Upper lobe of right lung (tissue), 1 donor: ENCODE results near the gene PLPP7. TPM values are rescaled to one million over a fixed set of nuclear protein-coding genes. Genes with fewer than 3 reads are reported as not detected.

Source experiments
- ATAC-seq: fragments of 200-7000 bp; cut with Tn5 transposase; one replicate; pipeline ENCODE4 v1.9.1; 2020; ENCODE audit warnings: mild to moderate bottlenecking, moderate library complexity
- DNase-seq: peaks from one replicate; pipeline ENCODE4 v3.0.0-alpha.2; 2020
- H3K27ac ChIP-seq: fragments of 200-600 bp; one replicate; pipeline ENCODE4 v1.8.0; 2022
- H3K27me3 ChIP-seq: fragments of 200-600 bp; one replicate; pipeline ENCODE4 v1.8.0; 2022; ENCODE audit warnings: mild to moderate bottlenecking
- H3K36me3 ChIP-seq: fragments of 200-600 bp; one replicate; pipeline ENCODE4 v1.8.0; 2022
- H3K4me1 ChIP-seq: fragments of 200-600 bp; one replicate; pipeline ENCODE4 v1.8.0; 2022
- H3K4me3 ChIP-seq: fragments of 200-600 bp; one replicate; pipeline ENCODE4 v1.8.0; 2022; ENCODE audit warnings: mild to moderate bottlenecking
- H3K9me3 ChIP-seq: fragments of 200-600 bp; one replicate; pipeline ENCODE4 v1.8.0; 2022
- CTCF ChIP-seq: fragments of 200-600 bp; IDR thresholded peaks from one replicate; pipeline ENCODE4 v1.8.0; 2022; ENCODE audit warnings: antibody characterized with exemption
- intact Hi-C: fragments of 100-400 bp; cut with DNase I; formaldehyde crosslinking; loops from one replicate; pipeline ENCODE4 v1.11.0; 2022
- total RNA-seq: library from RNA; stranded (reverse); fragmentation: NEBNext Ultra II Directional; extraction: Animal tissue kit (Norgen Biotek cat#: 25700); gene quantifications from one replicate; pipeline ENCODE4 v1.2.1, GENCODE V29; 2021
- donor health status: DM: no; HTN: yes; CAD: no; lungs with severe emphysema.

The PLPP7 gene
- total RNA-seq, 1 donor from 2014 or later, result 1.5 TPM

GRCh38 chr9:131297903-131298302 lies 8.4 kb downstream of the PLPP7 start:
- intact Hi-C loops, result no loop called here
- H3K4me3 ChIP-seq, result no peak overlapping the region
- DNase-seq (no peak), ATAC-seq (no peak)
- H3K27me3 ChIP-seq, result no peaks in the 10 kb centered on the region
- TF ChIP-seq CTCF, result no peak
- no peaks in the 10 kb centered on the region for H3K36me3 ChIP-seq
- no peak overlapping the region for H3K27ac ChIP-seq
- H3K9me3 ChIP-seq, result no peaks in the 10 kb centered on the region
- H3K4me1 ChIP-seq, result no peaks in the 10 kb centered on the region

- DNase-seq (no peak), ATAC-seq (no peak)
- intact Hi-C loops, result no loop called here
- no peak overlapping the region for H3K27ac ChIP-seq
- H3K36me3 ChIP-seq, result no peaks in the 10 kb centered on the region
- no peaks in the 10 kb centered on the region for H3K4me1 ChIP-seq
- no peak overlapping the region for H3K4me3 ChIP-seq
- H3K9me3 ChIP-seq, result no peaks in the 10 kb centered on the region
- TF ChIP-seq CTCF, result no peak
- H3K27me3 ChIP-seq, result no peaks in the 10 kb centered on the region
Observed at GRCh38 chr9:131298341-131298740, 8.8 kb downstream of the PLPP7 start.

GRCh38 chr9:131298816-131299215 lies 9.3 kb downstream of the PLPP7 start:
- Histone ChIP-seq H3K27me3 (no peaks in the 10 kb centered on the region), H3K9me3 (no peaks in the 10 kb centered on the region), H3K4me3 (no peak overlapping the region), H3K4me1 (no peaks in the 10 kb centered on the region), H3K27ac (no peak overlapping the region), H3K36me3 (no peaks in the 10 kb centered on the region)
- no peak for DNase-seq
- intact Hi-C loops, result no loop called here
- no peak for ATAC-seq
- no peak for TF ChIP-seq CTCF

GRCh38 chr9:131299346-131299960 lies 9.9 kb downstream of the PLPP7 start:
- no peaks in the 10 kb centered on the region for H3K36me3 ChIP-seq
- H3K4me3 ChIP-seq, result no peak overlapping the region
- no peak for ATAC-seq
- DNase-seq, result no peak
- no peaks in the 10 kb centered on the region for H3K4me1 ChIP-seq
- no peaks in the 10 kb centered on the region for H3K9me3 ChIP-seq
- intact Hi-C loops, result no loop called here
- H3K27ac ChIP-seq, result no peak overlapping the region
- no peaks in the 10 kb centered on the region for H3K27me3 ChIP-seq
- TF ChIP-seq CTCF, result no peak

- H3K27me3 ChIP-seq, result no peaks in the 10 kb centered on the region
- H3K4me1 ChIP-seq, result no peaks in the 10 kb centered on the region
- ATAC-seq (no peak), DNase-seq (no peak)
- intact Hi-C loops, result no loop called here
- TF ChIP-seq CTCF, result no peak
- H3K4me3 ChIP-seq, result no peak overlapping the region
- H3K36me3 ChIP-seq, result no peaks in the 10 kb centered on the region
- no peak overlapping the region for H3K27ac ChIP-seq
- H3K9me3 ChIP-seq, result no peaks in the 10 kb centered on the region
Observed at GRCh38 chr9:131299961-131300347, 10.4 kb downstream of the PLPP7 start.

- ATAC-seq, result no peak
- no peaks in the 10 kb centered on the region for H3K27me3 ChIP-seq
- H3K4me3 ChIP-seq, result no peak overlapping the region
- H3K27ac ChIP-seq, result no peak overlapping the region
- TF ChIP-seq CTCF, result no peak
- no peaks in the 10 kb centered on the region for H3K36me3 ChIP-seq
- no peaks in the 10 kb centered on the region for H3K9me3 ChIP-seq
- no peaks in the 10 kb centered on the region for H3K4me1 ChIP-seq
- no peak for DNase-seq
- intact Hi-C loops, result no loop called here
Observed at GRCh38 chr9:131300444-131300843, 10.9 kb downstream of the PLPP7 start.
